CD4-positive, alpha-beta T cell (primary cell): ENCODE measurements around the gene AKT1. TPM values are rescaled to one million over a fixed set of nuclear protein-coding genes. Genes with fewer than 3 reads are reported as not detected.

Experiments
- ATAC-seq: fragments of 200-7000 bp; cut with Tn5 transposase; one replicate; pipeline ENCODE4 v1.10.0; 2022; ENCODE audit warnings: mild to moderate bottlenecking; ENCODE audit not compliant: poor library complexity
- CTCF ChIA-PET: fragments of 350-600 bp; sonication (Branson Sonifier 250); formaldehyde crosslinking; loops from one replicate; lab custom pipeline; 2021; ENCODE audit warnings: antibody characterized with exemption, inconsistent platforms; lab: Charles Lee
- POLR2A ChIA-PET: fragments of 350-600 bp; sonication (Branson Sonifier 250); formaldehyde crosslinking; loops from one replicate; lab custom pipeline; 2021; ENCODE audit warnings: antibody characterized with exemption, inconsistent platforms; lab: Charles Lee
- DNase-seq, 14 experiments: peaks; one replicate each; pipeline ENCODE4 v3.0.0-alpha.2; 2013 to 2020; ENCODE audit warnings: mixed read lengths in 2 of 14
- H3K27ac ChIP-seq, 2 donors: one replicate each; pipeline versions ENCODE4 v1.5.1 to v1.7.0; 2013; ENCODE audit warnings: low read length in 2 of 2, low read depth in 1 of 2, mild to moderate bottlenecking in 1 of 2
- H3K27me3 ChIP-seq, 2 experiments: 1 replicate in 1 of 2; 2 replicates in 1 of 2; pipeline versions ENCODE4 v1.6.1 to v1.7.0; 2013; ENCODE audit warnings: low read length in 2 of 2, control low read depth in 1 of 2, mild to moderate bottlenecking in 1 of 2, moderate library complexity in 1 of 2; ENCODE audit not compliant: insufficient read depth in 2 of 2, control insufficient read depth in 1 of 2
- H3K36me3 ChIP-seq: one replicate; pipeline ENCODE4 v1.6.1; 2013; ENCODE audit warnings: low read length, control low read depth; ENCODE audit not compliant: insufficient read depth
- H3K4me1 ChIP-seq: one replicate; pipeline ENCODE4 v1.6.1; 2013; ENCODE audit warnings: low read length, control low read depth; ENCODE audit not compliant: insufficient read depth
- H3K4me3 ChIP-seq: one replicate; pipeline ENCODE4 v1.5.1; 2013; ENCODE audit warnings: mild to moderate bottlenecking, low read length, moderate library complexity
- H3K9me3 ChIP-seq, 2 experiments: 1 replicate in 1 of 2; 2 replicates in 1 of 2; pipeline versions ENCODE4 v1.6.1 to v1.7.0; 2013; ENCODE audit warnings: low read length in 2 of 2, mild to moderate bottlenecking in 2 of 2, control low read depth in 1 of 2, moderate library complexity in 1 of 2; ENCODE audit not compliant: control insufficient read depth in 1 of 2, insufficient read depth in 1 of 2
- H3K27ac Mint-ChIP-seq: one replicate; pipeline ENCODE4 v1.8.0; 2020; ENCODE audit warnings: mixed read lengths
- H3K27me3 Mint-ChIP-seq: one replicate; pipeline ENCODE4 v1.8.0; 2021; ENCODE audit warnings: mixed read lengths
- H3K36me3 Mint-ChIP-seq: one replicate; pipeline ENCODE4 v1.8.0; 2021; ENCODE audit warnings: low read depth, mixed read lengths
- H3K4me1 Mint-ChIP-seq: one replicate; pipeline ENCODE4 v1.8.0; 2021; ENCODE audit warnings: low read depth, mixed read lengths
- H3K4me3 Mint-ChIP-seq: one replicate; pipeline ENCODE4 v1.8.0; 2020; ENCODE audit warnings: mild to moderate bottlenecking, mixed read lengths
- H3K9me3 Mint-ChIP-seq: one replicate; pipeline ENCODE4 v1.8.0; 2020; ENCODE audit warnings: mixed read lengths
- intact Hi-C, 2 experiments: fragments of 100-400 bp; cut with DNase I in 1 of 2; cut with micrococcal nuclease in 1 of 2; formaldehyde crosslinking; loops; one replicate each; pipeline versions ENCODE4 v1.15.1 to v1.9.0; 2023 to 2025; cut with DNase I, micrococcal nuclease
- total RNA-seq, 174 experiments: library from RNA in 2 of 174; stranded (reverse) in 2 of 174; gene quantifications; one replicate each; pipeline ENCODE4 v1.2.3 and lab custom pipeline; 2021 to 2026
- TF ChIP-seq, protein P1 (sequence below): fragments of 200-600 bp; IDR thresholded peaks from one replicate; pipeline ENCODE4 v1.8.0; 2022; ENCODE audit warnings: antibody characterized with exemption, mild to moderate bottlenecking

Gene AKT1
- total RNA-seq, 2 experiments from 2014 or later = 58.8 to 66.5 TPM

- no peaks in the 10 kb centered on the region for H3K4me1 Mint-ChIP-seq
- no peak overlapping the region for H3K27ac ChIP-seq
- ChIA-PET CTCF (no interaction called here), POLR2A (no interaction called here)
- no peaks in the 10 kb centered on the region for H3K9me3 Mint-ChIP-seq
- no peak overlapping the region for H3K27ac Mint-ChIP-seq
- DNase-seq = no peak
- no peak overlapping the region for H3K4me3 Mint-ChIP-seq
- no peak for ATAC-seq
- peaks cover 26% of the 10 kb centered on the region for H3K36me3 ChIP-seq
- H3K36me3 Mint-ChIP-seq = peaks cover 7% of the 10 kb centered on the region
- no peaks in the 10 kb centered on the region for H3K27me3 Mint-ChIP-seq
- H3K27me3 ChIP-seq = no peaks in the 10 kb centered on the region
- H3K4me1 ChIP-seq = peaks cover 7% of the 10 kb centered on the region
- TF ChIP-seq, protein P1, sequence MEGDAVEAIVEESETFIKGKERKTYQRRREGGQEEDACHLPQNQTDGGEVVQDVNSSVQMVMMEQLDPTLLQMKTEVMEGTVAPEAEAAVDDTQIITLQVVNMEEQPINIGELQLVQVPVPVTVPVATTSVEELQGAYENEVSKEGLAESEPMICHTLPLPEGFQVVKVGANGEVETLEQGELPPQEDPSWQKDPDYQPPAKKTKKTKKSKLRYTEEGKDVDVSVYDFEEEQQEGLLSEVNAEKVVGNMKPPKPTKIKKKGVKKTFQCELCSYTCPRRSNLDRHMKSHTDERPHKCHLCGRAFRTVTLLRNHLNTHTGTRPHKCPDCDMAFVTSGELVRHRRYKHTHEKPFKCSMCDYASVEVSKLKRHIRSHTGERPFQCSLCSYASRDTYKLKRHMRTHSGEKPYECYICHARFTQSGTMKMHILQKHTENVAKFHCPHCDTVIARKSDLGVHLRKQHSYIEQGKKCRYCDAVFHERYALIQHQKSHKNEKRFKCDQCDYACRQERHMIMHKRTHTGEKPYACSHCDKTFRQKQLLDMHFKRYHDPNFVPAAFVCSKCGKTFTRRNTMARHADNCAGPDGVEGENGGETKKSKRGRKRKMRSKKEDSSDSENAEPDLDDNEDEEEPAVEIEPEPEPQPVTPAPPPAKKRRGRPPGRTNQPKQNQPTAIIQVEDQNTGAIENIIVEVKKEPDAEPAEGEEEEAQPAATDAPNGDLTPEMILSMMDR = no peak
- H3K9me3 ChIP-seq = no peaks in the 10 kb centered on the region
- H3K4me3 ChIP-seq = no peak overlapping the region
- intact Hi-C loops = no loop called here
Measured at GRCh38 chr14:104778694-104779331, 16.7 kb downstream of the AKT1 start.

- intact Hi-C loops = no loop called here
- H3K36me3 Mint-ChIP-seq = peaks cover 7% of the 10 kb centered on the region
- H3K4me1 Mint-ChIP-seq = no peaks in the 10 kb centered on the region
- ChIA-PET POLR2A (no interaction called here), CTCF (no interaction called here)
- no peak overlapping the region for H3K27ac Mint-ChIP-seq
- H3K4me3 Mint-ChIP-seq = no peak overlapping the region
- ATAC-seq = no peak
- H3K27me3 Mint-ChIP-seq = no peaks in the 10 kb centered on the region
- peaks cover 5% of the 10 kb centered on the region for H3K4me1 ChIP-seq
- H3K9me3 ChIP-seq = no peaks in the 10 kb centered on the region
- no peak overlapping the region for H3K27ac ChIP-seq
- TF ChIP-seq, protein P1 = no peak
- H3K9me3 Mint-ChIP-seq = no peaks in the 10 kb centered on the region
- H3K36me3 ChIP-seq = peaks cover 29% of the 10 kb centered on the region
- no peaks in the 10 kb centered on the region for H3K27me3 ChIP-seq
- DNase-seq = no peak
- no peak overlapping the region for H3K4me3 ChIP-seq
Measured at GRCh38 chr14:104777808-104778249, 17.7 kb downstream of the AKT1 start.

DNA sequence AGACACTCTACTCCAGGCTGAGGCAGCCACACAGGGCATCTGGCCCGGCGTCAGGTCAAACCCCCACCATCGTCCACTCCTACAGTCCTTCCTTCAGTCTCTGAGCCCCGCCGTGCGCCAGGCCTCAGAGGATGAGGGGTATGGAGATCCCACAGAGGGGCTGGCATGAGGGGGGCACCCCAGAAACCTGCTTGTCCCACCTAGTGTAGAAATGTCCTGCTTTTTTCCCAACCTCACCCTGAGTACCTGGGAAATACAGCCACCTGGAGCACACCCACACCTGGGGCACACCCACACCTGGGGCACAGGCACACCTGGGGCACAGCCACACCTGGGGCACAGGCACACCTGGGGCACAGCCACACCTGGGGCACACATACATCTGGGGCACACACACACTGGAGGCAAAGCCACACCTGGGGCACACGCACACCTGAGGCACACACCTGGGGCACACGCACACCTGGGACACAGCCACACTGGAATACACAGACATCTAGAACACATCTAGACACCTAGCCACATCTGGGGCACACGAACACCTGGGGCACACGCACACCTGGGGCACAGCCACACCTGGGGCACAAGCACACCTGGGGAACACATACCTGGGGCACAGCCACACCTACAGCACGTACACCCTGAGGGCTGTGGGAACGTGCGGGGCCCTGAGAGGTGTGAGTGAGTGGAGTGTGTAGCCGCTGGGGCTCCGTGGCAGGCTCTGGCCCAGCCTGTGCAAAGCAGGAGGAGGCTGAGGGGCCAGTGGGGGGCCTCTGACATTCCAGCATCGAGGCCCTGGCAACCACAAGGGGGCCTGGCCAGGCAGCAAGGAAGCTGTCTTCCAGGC, 18.4 kb downstream of the AKT1 start:
- H3K36me3 Mint-ChIP-seq = peaks cover 8% of the 10 kb centered on the region
- peaks cover 0 to 4% of the 10 kb centered on the region in 2 experiments for H3K9me3 ChIP-seq
- H3K27me3 Mint-ChIP-seq = no peaks in the 10 kb centered on the region
- ChIA-PET POLR2A (no interaction called here), CTCF (no interaction called here)
- TF ChIP-seq, protein P1 = no peak
- DNase-seq (no peak), ATAC-seq (no peak)
- no peak overlapping the region for H3K4me3 Mint-ChIP-seq
- peaks cover 35% of the 10 kb centered on the region for H3K36me3 ChIP-seq
- H3K27ac ChIP-seq = no peak overlapping the region
- H3K27me3 ChIP-seq = no peaks in the 10 kb centered on the region
- H3K4me3 ChIP-seq = no peak overlapping the region
- H3K4me1 Mint-ChIP-seq = no peaks in the 10 kb centered on the region
- H3K27ac Mint-ChIP-seq = peak overlapping the region; percentile 44
- peaks cover 4% of the 10 kb centered on the region for H3K4me1 ChIP-seq
- no peaks in the 10 kb centered on the region for H3K9me3 Mint-ChIP-seq
- intact Hi-C loops = no loop called here
